SKM-1 treated with dmso at 0.1 percent for 144 hours (cell line): ENCODE data around the gene ARL15.
"Not testable (repeated sequence)": the region's sequence is repeated elsewhere in the genome, so short reads cannot be mapped to it uniquely, and the experiment has no call there.

Experiments used
- DNase-seq: peaks from one replicate; lab custom pipeline; 2025; ENCODE audit not compliant: unreplicated experiment; lab: John Stamatoyannopoulos, UW

The ARL15 gene

DNA sequence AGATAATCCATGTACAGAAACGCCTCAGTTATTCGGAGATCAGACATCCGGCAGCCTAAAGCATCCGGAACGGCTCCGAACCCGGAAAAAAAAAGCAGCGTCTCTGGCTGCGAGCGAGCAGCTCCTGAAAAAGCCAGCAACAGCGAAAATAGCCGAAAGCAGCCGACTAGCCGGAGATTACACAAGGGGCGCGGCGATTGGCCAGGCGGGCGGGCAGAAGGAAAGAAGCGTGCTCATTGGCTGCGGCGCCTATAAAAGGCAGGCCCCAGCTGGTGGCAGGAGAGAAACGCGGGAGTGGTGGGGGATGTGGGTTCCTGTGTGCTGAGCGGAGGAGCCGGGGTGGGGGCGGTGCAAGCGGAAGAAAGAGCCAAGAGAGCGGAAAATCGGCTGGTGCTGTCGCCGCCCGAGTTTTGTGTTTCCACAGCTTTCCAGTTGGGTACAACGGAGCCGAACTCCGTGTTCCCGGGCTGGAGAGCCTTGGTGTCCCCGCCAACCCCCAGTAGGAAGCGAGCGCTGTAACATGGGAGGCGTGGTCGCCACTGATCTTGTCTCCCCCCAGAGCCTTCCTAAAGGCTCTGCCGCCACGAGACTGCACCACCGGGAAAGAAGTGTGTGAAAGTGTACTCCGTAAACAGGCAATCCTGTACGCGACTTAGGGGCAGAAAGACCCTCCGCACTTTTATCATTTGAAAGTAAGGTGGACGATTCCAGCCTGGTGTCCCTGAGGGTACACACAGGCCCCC, at the start of gene ARL15:
TSS of gene ARL15 (minus strand) at position 141 of the 743 bp plus-strand sequence.
- DNase-seq = peak; percentile 99

DNA sequence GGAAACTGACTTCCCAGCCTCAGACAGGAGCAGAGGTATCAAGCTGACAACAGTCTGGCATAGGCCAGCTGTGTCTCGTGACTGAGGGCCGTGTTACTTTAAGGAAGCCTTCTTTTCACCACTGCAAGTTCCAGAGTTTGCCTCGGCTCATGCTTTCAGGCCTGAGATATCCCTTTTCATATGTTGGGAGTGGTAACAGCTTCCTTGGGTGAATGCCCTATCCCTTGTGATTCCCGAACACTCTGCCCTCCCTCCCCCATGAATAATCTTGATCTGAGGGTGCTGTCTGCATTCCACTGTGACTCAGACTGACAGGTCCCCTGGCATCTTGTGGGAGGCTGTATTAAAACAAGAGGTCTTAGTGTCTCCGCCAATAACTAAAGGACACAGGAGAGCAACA, 49.7 kb upstream of the ARL15 start:
- DNase-seq = no peak

DNA sequence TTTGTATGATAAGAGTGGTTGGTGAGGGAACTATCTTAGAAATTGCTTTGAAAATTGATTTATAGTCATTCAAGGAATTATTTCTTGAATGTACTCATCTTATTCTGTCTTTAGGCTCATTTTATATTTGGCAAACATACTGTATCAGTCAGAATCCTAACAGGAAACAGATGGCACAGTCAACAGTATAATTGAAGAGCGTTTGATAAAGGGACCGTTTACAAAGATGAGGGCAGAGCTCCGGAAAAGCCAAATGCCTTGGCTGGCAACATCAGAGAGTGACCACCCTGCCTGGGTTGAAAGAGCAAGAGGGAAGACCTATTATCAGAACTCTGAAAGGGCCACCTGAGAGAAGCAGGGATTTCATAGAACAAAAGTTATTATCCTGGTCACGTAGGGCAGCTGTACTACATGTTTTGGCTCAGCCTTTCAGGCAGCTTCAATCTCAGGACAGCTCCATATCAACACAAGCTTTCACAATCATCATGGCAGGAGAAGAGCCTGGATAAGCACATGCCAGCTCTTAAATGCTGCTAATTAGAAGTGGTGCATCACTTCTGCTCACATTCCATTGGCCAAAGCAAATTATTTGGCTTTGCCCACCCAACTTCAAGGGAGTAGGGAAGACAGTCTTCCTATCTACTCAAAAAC, 47.2 kb upstream of the ARL15 start:
- no peak for DNase-seq

DNA sequence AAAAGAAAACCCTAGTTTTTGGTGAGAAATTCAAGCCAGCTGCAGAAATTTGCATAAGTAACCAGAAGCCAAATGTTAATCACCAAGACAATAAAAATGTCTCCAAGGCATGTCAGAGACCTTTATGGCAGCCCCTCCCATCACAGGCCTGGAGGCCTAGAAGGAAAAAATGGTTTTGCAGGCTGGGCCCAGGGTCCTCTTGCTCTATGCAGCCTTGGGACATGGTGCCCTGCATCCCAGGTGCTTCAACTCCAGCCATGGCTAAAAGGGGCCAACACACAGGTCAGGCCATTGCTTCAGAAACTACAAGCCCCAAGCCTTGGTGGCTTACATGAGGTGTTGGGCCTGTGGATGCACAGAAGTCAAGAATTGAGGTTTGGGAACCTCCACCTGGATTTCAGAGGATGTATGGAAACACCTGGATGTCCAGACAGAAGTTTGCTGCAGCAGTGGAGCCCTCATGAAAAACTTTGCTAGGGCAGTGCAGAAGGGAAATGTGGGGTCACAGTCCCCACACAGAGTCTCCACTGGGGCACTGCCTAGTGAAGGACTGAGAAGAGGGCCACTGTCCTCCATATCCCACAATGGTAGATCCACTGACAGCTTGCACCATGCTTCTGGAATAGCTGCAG, 43.7 kb upstream of the ARL15 start:
- DNase-seq = not testable (repeated sequence)

DNA sequence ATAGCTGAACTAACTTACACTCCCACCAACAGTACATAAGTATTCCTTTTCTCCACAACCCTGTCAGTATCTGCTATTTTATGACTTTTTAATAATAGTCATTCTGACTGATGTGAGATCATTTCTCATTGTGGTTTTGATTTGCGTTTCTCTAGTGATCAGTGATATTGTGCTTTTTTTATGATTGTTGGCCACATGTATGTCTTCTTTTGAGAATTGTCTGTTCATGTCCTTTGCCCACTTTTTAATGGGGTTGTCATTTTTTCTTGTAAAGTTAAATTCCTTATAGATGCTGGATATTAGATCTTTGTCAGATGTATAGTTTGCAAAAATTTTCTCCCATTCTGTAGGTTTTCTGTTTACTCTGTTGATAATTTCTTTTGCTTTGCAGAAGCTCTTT, 42.2 kb upstream of the ARL15 start:
- DNase-seq = not testable (repeated sequence)

DNA sequence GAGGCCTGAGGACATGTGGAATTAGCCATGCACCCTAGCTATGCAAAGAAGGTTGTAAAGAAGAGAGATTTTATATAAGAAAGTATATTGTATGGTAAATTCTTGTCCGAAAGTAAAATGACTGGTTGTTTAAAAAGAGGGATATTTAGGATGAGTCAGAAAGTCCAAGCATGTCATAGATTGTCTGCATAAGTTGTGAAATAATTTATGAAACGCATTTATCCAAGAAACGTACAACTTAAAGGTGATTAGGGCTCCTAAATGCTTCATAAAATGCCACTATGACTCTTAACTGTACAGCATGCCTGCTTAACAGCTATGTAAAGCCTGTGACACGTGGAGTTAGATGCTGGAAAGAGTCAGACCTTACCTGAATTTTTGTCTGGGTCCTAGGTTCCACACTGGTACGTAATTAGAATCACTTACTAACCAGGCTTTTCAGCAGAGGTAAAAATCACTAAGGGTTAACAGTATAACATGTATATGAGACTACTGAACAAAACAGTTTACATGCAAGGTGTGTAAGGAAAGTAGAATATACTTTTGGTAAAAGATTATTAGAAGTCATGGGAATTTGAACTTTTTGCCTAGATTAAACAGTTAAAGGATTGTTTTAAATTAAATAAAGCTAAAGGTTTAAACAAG, 37.0 kb upstream of the ARL15 start:
- DNase-seq = no peak

DNA sequence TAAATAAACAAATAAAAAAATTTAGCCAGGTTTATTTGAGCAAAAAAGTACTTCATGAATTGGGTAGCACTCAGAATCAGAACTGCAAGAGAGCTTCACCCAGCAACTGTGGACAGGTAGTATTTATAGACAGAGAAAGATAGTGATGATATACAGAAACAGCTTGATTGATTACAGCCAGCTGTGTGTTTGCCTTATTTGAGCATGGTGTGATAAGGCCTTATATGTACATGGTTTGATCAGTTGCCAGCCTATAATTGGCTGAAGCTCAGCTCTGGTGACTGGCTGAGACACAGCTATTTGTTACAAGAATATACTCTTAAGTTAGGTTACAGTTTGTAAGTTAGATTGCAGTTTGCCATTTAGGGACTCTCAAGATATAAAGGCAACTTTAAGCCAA, 34.3 kb upstream of the ARL15 start:
- no peak for DNase-seq

DNA sequence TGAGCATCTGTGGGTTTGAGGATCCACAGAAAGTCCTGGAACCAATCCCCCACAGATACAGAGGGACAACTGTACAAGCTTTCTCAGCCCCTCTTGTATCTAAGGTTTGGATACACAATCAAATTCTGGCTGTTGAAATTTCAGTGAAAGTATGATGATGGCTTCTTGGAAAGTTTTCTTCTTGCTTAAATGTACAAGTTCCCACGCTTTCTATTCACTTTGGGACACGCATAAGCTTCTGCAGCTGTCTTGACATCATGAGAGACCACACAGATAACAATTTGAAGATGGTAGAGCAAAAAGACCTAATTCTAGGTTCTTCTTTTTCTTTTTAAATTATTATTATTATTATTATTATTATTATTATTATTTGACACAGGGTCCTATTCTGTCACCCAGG, 31.6 kb upstream of the ARL15 start:
- no peak for DNase-seq

DNA sequence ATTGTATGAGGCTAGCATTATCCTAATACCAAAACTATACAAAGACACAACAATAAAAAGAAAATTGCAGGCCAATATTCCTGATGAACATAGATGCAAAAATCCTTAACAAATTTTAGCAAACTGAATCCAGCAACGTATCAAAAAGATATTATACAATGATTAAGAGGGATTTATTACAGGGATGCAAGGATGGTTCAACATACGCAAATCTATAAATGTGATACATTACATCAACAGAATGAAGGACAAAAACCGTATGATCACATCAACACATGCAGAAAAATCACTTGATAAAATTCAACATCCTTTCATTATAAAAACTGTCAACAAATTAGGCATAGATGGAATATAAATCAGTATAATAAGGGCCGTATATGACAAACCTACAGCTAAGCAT, 27.1 kb upstream of the ARL15 start:
- no peak for DNase-seq

DNA sequence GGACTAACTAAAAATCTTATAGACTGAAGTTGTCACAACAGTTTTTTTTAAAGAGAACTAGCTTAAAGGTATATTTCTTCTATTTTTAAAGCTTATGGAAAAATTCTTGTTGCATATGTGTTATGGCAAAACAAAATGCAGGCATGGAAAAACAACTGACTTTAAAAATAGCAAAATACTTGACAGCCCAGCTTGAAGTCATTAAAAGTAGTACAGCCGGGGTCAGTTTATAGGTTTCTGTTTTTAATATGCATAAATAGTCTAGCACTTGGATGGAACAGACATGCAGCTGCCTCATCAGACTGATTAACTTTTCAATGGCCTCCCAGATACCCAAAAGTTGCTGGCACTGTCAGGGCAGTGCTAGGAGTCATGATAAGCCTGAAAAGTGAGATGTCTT, 22.3 kb upstream of the ARL15 start:
- no peak for DNase-seq

DNA sequence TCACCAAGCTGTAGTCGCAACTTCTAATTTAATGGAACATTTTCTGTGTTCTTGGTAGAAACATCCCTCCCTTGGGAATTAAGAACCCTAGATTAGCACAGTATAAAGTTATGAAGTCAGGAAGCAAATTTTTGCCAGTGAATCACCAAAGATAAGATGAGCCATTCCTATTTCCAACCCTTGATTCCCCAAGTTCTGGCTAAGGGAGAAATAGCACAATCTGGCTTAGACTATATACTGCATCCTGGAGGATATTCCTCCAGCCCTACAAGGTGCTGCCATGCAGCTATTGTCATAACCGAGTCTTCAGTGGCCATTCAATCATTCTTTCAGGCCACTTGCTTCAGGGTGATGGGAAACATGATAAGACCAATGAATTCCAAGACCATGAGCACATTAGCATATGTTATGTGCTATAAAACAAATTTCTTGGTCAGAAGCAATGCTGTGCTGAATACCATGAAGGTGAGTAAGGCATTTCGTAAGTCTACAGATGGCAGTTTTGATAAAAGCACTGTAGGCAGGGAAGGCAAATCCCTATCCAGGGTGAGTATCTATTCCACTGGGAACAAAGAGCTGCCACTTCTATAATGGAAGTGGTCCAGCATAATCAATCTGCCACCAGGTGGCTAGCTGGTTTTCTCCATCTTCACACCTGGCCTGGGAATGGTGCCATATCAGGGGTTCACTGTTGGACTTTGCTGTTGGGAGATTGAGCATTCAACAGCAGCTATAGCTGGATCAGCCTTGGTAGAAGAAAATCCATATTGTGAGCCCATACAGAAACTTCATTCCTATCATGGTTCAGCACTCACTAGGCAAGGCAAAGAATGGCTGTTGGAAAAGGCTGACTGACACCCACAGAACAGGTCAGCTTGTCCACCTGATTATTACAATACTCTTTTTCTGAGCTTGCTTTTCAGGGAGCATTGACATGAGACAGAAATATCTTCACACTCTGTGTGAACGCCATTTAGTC, 19.6 kb upstream of the ARL15 start:
- DNase-seq = no peak

DNA sequence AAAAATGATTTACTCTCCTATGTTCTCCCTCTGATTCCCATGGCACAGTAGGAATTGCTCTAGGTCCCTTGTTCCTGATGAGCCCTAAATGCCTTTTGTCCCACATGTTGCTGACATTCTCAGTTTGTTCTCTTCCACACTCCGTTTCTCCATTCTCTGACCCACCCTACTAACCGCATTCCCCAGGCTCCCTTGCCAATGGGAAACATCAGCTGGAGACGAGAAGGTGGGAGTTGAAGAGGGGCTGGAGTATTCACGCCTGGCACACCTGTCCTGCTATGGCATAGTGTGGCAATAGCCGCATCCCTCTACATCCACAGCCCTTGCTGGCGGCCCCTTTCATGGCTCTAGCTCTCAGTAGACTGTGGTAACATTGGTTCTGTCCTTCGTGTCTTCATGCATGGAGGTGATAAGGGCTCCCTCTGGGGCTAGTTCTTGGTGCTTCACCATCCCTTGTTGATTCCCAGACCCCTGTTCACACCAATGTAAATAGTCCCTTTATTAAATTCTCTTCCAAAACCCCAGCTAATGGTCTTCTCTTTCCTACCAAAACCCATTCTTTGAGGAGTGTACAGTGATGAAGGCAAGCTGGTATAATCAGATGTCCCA, 16.4 kb upstream of the ARL15 start:
- no peak for DNase-seq

DNA sequence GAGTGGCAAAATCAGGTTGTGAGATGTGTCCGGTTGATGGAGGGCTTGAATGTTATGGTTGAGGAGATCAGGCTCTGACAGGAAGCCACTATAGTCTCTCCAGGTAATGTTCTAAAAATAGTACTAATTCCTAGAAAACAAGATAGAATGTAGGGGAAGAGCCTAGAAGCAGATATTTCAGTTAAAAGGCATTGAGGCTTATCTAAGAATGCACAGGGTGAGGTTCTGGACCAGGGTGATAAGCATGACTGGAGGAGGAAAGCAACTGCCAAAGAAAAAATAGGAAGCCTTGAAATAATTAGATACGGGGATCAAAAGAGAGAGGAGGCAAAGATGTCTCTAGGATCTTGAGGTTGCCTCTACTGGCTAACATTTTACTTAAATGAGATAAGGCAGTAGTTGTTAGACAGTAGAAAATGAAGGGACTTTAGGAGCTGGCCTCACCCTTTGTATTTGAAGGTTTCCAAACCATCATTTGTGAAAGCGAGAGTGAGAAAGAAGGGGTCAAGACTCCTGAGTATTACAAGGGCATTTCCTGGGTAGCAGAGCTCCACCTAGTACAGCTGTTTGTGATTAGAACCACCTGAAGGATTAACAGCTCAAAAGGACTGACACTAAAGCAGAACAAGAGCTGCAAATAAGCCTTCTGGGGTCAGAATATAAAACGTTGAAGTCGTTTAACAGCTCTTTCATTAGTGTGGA, 15.4 kb upstream of the ARL15 start:
- DNase-seq = no peak

DNA sequence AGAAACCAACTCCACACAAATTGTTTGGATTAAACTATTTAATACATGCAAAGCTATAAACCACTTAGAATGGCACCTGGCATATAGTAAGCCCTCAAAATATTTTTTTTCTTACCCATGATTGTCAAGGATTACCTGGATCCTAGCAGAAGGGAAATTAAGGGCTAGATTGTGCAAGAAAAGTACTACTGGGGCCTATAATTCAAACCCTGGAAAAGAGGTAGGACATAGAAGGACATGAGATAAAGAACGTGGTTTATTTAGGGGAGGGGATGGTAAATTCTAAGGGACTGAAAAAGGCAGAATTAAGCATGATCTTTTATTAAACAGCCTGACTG, 14.9 kb upstream of the ARL15 start:
- DNase-seq = no peak

DNA sequence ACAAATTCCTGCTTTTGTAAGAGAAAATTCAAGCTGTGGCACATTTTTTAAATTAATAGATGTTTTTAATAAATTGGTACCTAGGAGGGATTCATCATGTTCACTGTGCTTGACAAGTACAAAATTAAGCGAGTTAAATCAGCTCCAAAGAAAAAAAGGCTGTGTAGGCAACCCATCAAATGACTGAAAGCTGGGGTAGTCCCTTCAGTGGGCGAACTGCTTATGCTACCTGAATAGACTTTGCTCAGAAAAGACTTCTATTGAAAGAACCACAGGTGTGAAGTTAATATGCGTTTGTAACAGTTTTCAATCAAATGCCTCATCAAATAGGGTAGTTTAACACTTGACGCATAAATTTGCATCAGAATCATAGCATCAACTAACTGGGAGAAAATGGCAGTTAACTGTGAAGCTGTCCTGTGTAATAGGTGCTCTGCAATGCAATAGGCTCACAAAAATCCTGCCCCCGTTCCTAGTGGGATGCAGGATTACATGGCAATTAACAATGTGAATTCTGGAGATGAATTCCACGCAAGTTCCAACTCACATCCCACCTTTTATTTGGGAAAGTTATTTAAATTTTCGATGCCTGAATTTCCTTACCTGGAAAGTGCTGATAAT, 14.4 kb upstream of the ARL15 start:
- no peak for DNase-seq

DNA sequence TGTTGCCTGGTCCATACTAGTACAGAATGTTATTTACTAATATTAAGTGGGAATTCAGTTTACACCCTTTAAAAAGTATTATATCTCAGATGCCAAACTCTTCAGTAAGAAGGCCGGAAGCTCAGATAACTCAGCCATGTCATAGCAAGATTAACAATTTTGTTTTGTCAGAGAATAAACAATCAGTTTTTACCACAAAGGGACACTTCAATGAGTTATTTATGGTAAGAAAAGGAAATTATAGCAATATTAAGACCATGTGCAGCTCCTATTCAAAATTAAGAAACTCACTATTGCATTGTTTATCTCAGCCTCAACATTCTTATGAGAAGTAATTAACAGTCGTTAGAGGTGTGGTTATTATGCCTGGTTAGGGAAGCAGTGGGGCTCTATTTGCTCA, 13.1 kb upstream of the ARL15 start:
- no peak for DNase-seq

DNA sequence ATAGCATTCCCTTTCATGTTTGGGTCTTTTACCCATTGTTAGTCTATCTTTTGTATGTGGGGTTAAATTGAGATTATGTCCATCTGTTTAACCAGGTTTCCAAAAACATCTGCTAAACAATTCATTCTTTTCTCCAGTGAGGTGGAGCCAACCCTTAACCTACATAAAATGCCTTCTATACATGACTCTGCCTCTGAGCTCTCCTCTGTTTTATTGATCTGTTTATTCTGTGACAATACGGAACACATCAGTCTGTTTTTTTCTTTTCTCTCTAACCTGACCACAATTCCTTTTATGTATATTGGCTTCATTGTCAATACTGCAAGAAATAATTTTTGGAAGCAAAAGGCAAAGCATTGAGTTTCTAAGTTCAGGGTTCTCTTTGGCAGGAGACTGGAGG, 9.9 kb upstream of the ARL15 start:
- no peak for DNase-seq

DNA sequence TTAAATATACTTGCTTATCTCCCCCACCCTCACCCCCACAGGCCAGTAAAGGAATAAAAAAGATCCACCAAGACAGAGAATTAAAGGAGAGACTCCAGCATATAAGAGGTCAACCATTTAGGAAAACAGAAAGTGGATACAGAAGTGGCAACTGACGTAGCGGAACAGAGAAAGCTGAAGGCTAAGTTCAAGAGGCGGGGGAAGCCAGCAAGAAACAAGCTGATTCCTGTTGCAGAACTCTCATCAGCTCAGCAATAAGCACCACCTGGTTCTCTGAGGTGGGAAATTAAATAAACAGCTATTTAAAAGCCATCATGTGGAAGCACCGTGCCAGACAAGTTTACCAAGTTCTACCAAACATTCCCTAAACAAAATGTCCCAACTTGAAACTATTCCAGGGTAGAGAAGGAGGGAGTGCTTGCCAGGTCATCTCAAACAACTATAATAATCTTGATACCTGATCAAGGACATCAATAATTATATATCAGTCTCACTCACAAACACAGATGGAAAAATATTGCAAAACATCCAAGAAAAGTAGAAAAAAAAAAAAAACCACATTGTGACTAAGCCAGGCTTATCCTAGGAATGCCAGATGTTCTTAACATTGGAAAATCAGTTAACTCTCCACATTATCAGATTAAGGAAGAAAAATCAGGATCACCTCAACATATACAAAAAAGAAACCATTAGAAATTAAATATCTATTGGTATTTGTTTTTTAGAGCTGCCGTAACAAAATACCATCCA, 7.3 kb upstream of the ARL15 start:
- DNase-seq = no peak
